Hematopoietic multipotent progenitor cell treated with erythropoietin and hydrocortisone succinate and interleukin-3 and kit ligand, for 15 days (in vitro differentiated cells): ENCODE results near the gene EHD4.

ENCODE experiments used
- DNase-seq: peaks from one replicate; pipeline ENCODE4 v3.0.0-alpha.2; 2015; ENCODE audit warnings: low spot score

Gene EHD4

DNA sequence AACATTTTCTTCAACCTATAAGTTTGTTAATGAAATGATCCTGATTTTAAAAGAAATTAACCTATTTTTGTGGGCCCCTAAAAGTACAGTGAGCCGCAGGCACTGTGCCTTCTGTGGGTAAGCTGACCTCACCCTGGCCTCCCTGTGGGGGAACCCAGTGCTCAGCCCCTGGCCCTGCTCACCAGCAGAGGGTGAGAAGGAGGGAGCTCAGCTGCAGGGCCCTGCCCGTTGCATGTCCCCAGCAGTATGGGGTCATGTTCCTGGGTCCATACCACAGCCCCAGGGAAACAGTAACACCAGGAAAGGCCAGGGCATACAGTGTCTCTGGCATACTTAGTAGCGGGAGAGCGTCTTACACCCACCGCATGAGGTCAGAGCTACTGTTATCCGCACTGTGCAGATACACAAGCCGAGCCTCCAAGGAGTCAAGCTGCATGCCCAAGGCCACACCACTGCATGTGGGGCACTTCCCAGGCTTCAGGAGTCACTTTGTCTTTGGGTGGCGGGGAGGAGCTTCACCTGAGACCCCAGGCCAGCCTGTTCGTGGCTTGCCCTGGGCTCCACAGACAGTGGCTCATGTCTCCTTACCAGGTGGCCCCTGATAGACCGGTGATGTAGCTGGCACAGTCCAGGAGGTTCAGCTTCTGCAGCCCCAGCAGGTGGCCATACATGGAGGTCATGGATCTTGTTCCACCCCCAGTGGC lies 22.6 kb upstream of the EHD4 start:
- no peak for DNase-seq

DNA sequence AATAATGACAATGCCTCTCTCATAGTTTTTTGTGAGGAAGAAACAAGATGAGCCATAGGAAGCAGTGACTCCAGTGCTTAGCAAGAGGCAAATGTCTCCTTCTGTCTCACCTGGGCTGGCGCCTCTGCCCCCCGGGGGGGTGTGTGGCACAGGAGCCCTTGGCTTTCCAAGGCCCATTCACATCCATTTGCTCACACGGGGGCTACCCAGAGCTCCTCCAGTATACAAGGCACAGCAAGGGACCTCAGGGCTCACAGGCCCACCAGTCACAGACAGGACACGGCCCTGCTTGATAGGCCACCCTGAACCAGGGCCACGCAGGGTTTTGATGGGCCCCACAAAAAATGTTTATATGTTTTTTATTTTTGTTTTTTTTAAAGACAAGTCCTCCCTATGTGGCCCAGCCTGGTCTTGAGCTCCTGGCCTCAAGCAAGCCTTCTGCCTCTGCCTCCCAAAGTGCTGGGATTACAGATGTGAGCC lies 21.9 kb upstream of the EHD4 start:
- no peak for DNase-seq

DNA sequence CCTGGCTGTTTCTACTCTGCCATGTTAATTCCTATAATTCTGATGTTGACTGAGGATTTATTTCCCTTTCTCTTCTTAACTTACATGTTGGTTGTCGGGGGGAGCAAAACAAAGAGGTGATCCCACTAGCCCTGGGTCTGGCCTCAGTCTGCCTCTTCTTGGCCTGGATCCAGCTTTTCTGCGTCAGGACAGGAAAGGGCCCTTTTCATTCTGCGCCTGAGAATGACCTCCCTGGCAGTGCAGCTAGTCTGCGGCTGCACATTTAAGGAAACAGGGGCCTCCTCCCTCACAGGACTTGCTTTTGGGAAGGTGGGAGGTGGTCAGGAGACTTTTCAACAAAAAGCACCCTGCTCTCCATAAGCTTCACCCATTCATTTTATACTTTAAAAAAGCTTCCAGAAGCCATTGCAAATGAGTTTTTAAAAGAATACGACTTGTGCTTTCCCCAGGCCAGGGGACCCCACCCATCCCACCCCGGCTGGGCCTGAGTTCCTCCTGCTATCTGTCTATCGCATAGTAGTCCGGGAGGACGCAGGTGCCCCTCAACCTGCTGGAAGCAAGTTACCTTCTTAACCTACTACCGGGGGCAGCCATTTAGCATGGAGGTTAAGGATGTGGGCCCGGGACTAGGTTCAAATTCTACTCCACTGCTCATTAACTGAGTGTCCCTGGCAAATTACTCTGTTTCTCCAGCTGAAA lies 21.3 kb upstream of the EHD4 start:
- DNase-seq: no peak

DNA sequence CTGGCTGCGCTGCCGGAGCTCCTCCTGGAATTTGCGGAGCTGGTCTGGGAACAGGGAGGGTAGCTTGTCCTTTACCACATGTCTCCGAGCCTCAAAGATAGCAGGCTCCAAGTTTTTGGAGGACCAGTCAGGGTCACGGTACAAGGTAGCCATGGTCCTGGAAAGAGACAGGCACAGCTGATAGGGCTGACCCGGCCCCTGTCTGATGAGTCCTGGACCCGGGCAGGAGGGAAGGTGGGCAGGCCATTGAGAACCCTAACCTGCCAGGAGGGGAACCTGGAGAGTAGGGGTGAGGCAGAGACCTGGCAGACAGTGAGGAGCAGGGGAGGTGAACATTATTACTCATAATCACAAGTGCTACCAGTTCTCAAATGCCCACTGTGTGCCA lies 20.4 kb upstream of the EHD4 start:
- no peak for DNase-seq

- no peak for DNase-seq
Observed at GRCh38 chr15:41992151-41992802, 19.9 kb upstream of the EHD4 start.

- no peak for DNase-seq
Observed at GRCh38 chr15:41990691-41991090, 18.3 kb upstream of the EHD4 start.

- DNase-seq: no peak
Observed at GRCh38 chr15:41990243-41990605, 17.9 kb upstream of the EHD4 start.

GRCh38 chr15:41989573-41990242 lies 17.4 kb upstream of the EHD4 start:
- DNase-seq: peak; percentile 62

DNA sequence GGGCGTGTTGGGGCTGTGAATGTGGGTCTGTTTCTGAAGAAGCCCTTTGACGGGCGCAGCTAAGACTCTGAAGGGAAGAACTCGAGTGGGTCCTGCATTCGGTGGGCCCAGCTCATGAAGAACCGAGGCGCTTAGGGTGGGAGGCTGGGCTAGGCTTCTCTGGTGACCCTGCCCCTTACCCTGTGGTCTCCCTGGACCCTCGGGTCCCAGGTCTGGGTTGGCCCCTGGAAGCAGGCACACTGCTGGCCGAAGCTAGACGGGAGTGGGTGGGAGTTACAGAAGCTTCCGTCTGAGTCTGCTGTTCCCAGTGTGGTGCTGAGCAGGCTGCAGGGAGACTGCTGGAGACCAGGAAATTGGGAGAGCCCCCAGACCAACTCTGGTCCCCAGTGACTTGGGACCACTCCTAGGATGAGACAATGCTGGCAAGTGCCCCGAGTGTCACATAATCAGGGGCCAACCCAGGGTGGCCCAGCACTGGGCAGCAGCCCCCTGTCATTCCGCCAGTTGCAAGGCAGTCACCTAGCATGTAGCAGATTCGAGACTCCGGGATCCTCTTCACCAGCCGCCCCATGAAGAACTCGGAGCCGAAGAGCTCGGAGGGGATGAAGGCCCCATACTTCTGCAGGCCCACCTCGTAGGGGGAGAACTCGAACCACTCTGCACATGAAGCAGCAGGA lies 16.7 kb upstream of the EHD4 start:
- DNase-seq: no peak

- no peak for DNase-seq
Observed at GRCh38 chr15:41987925-41988275, 15.5 kb upstream of the EHD4 start.

DNA sequence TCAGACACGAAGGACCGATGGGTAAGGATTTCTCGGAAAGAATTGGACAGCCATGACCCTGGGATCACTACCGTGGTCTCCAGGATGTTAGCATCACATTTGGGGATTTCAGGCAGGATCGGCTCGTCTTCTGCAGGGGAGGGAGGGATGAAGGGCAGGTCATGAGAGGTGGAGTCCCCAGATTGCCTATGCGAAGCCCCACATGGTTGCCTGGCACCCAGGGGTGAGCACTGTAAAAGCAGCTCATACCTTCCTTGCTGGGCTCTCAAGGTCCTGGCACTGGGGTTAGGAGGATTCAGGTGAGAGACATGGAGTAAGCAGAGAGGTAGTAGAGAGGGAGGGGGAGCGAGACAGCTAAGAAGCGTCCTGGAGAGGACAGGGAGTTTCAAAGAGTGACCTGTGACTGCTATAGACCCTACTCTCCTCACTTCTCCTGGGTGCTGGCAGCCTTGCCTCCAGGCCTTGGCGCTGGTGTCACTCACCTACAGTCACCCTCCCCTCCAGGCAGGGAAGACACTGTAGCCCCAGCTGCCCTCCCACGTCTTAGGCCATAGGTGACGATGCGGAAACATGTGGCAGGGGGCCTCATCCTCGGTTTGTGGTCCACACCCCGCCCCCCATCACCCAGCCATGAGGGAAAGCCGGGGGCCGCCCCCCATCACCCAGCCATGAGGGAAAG lies 15.0 kb upstream of the EHD4 start:
- DNase-seq: no peak

- no peak for DNase-seq
Observed at GRCh38 chr15:41985236-41986160, 13.1 kb upstream of the EHD4 start.

GRCh38 chr15:41984622-41985021 lies 12.3 kb upstream of the EHD4 start:
- no peak for DNase-seq

DNA sequence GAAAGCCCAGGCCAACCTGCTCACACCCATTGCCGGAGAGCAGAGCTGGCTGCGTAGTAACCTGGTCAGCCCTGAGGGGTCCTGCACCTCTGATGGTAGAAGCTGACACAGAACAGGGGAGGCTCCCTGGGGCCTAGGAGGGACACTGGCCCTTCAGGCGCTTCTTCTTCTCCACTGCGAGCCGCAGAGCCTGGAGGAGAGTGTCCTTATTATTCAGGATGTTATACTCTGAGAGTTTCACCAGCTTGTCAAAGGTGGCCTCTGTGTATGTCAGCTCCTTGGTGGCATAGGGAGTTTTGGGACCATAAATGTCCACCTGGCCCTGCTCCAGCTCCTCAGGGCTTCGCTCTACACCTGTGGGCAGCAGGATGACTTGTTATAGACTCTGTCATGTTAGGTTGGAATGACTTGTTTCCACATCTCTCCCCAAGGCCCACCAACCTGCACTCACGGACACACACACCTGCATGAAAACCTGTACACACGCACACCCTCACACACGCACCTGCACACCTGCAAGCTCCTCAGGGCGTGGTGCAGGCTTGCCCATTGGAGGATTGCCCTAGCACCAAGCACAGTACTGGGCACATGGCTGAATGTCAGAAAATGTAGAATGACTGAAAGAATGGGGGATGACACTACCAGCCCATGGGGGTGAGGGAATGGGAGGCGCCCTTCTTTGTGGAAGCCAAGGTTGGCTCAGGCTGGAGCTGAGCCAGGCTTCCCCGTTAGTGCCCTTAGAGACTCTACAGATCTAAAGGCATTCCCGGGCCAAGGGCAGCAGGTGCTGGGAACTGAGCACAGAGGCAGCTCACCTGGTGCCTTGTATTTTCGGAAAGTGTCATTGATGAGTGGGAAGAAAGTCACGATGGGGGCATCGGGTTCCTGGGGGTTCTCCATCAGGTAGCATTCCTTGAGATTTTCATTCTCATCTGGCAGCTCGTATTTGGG lies 11.5 kb upstream of the EHD4 start:
- DNase-seq: no peak

DNA sequence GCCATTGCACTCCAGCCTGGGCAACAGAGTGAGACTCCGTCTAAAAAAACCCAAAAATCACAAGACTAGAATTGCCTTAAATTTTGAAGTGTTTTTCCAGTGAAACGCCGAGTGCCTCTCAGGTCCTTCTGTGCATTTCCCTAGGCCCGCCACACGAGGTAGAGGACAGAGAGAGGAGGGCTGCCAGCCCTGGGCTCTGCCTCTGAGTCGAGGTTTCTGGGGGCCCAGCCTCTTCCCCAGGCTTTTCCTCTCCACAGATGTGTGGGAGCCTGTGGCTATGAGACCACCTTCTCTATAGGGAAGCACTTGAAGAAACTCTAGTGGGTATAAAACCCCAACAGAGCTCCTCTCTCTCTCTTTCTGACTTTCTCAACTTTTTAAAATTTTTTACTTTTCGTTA lies 10.9 kb upstream of the EHD4 start:
- DNase-seq: no peak

- no peak for DNase-seq
Observed at GRCh38 chr15:41982133-41982930, 10.0 kb upstream of the EHD4 start.

- DNase-seq: no peak
Observed at GRCh38 chr15:41981371-41982132, 9.2 kb upstream of the EHD4 start.
